CD4-positive, alpha-beta T cell treated with Interleukin-15 for 1 hour (primary cell): ENCODE measurements around the gene SDHAF1.
"Not testable (repeated sequence)": the region's sequence is repeated elsewhere in the genome, so short reads cannot be mapped to it uniquely, and the experiment has no call there.

Source experiments
- DNase-seq: peaks from one replicate; pipeline ENCODE4 v3.0.0-alpha.2; 2020

The SDHAF1 gene

GRCh38 chr19:35995048-35995993 is at the start of gene SDHAF1:
TSS of gene SDHAF1 (plus strand) at chr19:35995188. CDS start at chr19:35995275, 87 bp downstream.
- DNase-seq, result peak; percentile 92

GRCh38 chr19:35946203-35946602 is 48.8 kb upstream of the SDHAF1 start:
- no peak for DNase-seq

GRCh38 chr19:35949131-35949530 is 45.9 kb upstream of the SDHAF1 start:
- DNase-seq, result no peak

GRCh38 chr19:35955881-35956634 is 38.9 kb upstream of the SDHAF1 start:
- no peak for DNase-seq

GRCh38 chr19:35957411-35957810 is 37.6 kb upstream of the SDHAF1 start:
- not testable (repeated sequence) for DNase-seq

- no peak for DNase-seq
These were observed 36.3 kb upstream of the SDHAF1 start for GRCh38 chr19:35958660-35959039.

- DNase-seq, result peak; percentile 85
These were observed 35.7 kb upstream of the SDHAF1 start for GRCh38 chr19:35959040-35959967.

GRCh38 chr19:35959968-35960320 is 35.0 kb upstream of the SDHAF1 start:
- DNase-seq, result no peak

GRCh38 chr19:35960432-35960972 is 34.5 kb upstream of the SDHAF1 start:
- no peak for DNase-seq

- DNase-seq, result no peak
These were observed 31.5 kb upstream of the SDHAF1 start for GRCh38 chr19:35963514-35963913.

GRCh38 chr19:35966771-35967170 is 28.2 kb upstream of the SDHAF1 start:
- DNase-seq, result no peak

- no peak for DNase-seq
These were observed 21.5 kb upstream of the SDHAF1 start for GRCh38 chr19:35973487-35973886.

GRCh38 chr19:35975608-35976214 is 19.3 kb upstream of the SDHAF1 start:
- DNase-seq, result no peak

GRCh38 chr19:35977446-35978222 is 17.4 kb upstream of the SDHAF1 start:
- DNase-seq, result no peak

- DNase-seq, result no peak
These were observed 16.7 kb upstream of the SDHAF1 start for GRCh38 chr19:35978271-35978670.

GRCh38 chr19:35978832-35979365 is 16.1 kb upstream of the SDHAF1 start:
- DNase-seq, result no peak

- DNase-seq, result not testable (repeated sequence)
These were observed 14.0 kb upstream of the SDHAF1 start for GRCh38 chr19:35980997-35981396.

- DNase-seq, result no peak
These were observed 11.8 kb upstream of the SDHAF1 start for GRCh38 chr19:35983177-35983576.

GRCh38 chr19:35986111-35986510 is 8.9 kb upstream of the SDHAF1 start:
- no peak for DNase-seq

GRCh38 chr19:35986664-35987570 is 8.1 kb upstream of the SDHAF1 start:
- DNase-seq, result peak; percentile 41
